DND-41 (cell line): ENCODE results near the gene UST.

Source experiments
- CTCF ChIP-seq: IDR thresholded peaks from 2 replicates; pipeline ENCODE4 v1.5.1; 2012; ENCODE audit warnings: borderline replicate concordance, low read length, moderate library complexity, mild to moderate bottlenecking; ENCODE audit not compliant: poor library complexity, severe bottlenecking; ENCODE audit errors: extremely low read depth
- EZH2 ChIP-seq: IDR thresholded peaks from 3 replicates; pipeline ENCODE4 v1.6.1; 2012; ENCODE audit warnings: borderline replicate concordance, low read depth, mild to moderate bottlenecking, moderate library complexity, low read length, inconsistent platforms; ENCODE audit not compliant: severe bottlenecking

GRCh38 chr6:149090937-149091336, 344.1 kb downstream of the UST start:
- TF ChIP-seq CTCF = no peak
- no peak for TF ChIP-seq EZH2
